Inflammatory macrophage (primary cell): Measurements from ENCODE around the gene MYPOP.
"Not testable (repeated sequence)": the region's sequence is repeated elsewhere in the genome, so short reads cannot be mapped to it uniquely, and the experiment has no call there.

Experiments used
- DNase-seq, 2 donors: peaks; one replicate each; pipeline ENCODE4 v3.0.0-alpha.2; 2020 to 2022

Gene MYPOP

GRCh38 chr19:45906221-45906620 is 3.8 kb upstream of the MYPOP start:
- peak; percentile 41 to 75 for DNase-seq

DNA sequence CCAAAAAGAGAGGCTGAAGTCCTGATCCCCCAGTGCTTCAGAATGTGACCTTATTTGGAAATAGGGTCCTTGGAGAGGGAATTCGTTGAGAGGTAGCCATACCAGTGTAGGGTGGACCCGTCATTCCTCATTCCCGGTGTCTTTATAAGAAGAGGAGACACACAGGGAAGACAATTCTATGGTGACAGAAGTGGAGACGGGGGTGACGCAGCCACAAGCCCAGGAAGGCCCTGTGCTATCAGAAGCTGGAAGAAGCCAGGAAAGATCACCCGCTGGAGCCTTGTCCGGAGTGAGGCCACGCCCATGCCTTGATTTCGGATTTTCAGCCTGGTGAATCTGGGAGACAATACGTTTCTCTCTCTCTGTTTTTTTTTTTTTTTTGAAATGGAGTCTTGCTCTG is 2.6 kb upstream of the MYPOP start:
- DNase-seq = no peak

DNA sequence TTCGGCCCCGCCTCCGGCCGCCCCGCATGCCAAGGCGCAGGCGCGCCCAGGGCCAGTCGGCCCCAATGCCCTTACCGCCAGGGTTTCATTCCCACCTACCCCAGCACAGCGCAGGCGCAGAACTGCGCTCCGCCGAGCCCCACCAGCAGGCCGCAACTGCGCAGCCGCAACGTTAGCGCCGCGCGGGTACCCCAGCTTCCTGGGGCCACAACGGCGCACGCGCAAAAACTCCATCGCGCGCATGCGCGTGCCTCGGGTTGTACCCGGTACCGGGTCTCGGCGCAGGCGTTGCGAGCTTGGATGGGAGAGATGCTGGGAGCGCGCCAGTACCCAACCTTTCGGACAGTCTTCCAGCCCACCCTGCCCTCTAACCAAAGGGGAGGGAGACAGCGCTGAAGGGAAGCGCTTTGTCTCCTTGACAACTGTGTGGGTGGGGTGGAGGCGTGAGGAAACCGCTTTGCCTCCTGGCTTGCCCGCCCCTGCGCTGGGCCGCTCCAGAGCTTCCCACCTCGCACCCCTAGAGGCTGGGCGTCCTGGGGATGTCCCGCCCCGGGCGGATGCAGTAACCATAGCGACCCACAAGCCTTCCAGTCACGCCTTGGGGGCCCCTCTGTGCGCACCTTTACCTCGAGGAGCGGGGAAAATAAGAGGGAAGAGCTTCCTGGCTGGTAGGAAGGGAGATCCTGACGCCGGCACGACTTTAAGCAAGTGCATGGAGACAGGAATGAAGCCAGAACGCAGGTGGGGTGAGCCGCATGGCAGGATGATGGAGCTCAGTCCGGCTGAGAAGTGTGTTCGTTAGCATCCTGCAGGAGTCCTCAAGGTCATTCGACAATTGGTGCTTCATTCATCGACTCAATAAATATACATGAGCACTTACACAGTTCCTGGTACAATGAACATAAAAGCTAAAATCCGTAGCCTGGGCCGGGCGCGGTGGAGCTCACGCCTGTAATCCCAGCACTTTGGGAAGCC is 525 bp upstream of the MYPOP start:
- DNase-seq = peak; percentile 99

GRCh38 chr19:45901432-45901911 is 941 bp downstream of the MYPOP start:
- DNase-seq = peak; percentile 18 to 54

GRCh38 chr19:45900738-45901431 is 1.5 kb downstream of the MYPOP start:
- DNase-seq = no peak

DNA sequence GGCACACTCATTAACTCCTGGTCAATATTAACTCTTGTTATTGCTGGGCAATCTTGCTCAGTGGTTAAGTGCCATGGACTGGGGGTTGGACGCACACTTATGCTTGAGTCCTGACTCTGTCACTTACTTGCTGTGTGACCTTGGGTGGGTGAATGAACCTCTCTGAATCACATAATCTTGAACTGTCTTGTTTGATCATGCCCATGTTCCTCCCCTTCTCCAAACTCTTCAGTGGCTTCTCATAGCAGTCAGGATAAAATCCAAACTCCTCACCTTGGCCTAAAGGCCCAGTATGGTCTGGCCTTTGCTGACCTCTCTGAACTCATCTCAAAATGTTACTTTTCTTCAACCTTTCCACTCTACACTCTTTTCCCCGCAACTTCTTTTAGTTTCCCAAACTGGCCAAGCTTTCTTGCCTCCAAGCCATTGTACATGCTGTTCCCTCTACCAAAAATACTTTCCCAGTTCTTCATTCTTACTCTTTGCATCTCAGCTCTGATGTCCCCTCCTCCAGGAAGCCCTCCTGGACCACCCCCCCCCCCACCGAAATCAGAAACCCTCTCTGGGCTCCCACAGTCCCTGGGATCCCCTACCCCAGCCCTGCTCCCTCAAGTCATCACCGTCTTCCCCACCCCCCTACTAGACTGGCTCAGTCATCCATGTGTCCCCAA is 2.4 kb downstream of the MYPOP start:
- no peak for DNase-seq

- DNase-seq = no peak
These were observed 3.2 kb downstream of the MYPOP start for GRCh38 chr19:45899253-45899652.

DNA sequence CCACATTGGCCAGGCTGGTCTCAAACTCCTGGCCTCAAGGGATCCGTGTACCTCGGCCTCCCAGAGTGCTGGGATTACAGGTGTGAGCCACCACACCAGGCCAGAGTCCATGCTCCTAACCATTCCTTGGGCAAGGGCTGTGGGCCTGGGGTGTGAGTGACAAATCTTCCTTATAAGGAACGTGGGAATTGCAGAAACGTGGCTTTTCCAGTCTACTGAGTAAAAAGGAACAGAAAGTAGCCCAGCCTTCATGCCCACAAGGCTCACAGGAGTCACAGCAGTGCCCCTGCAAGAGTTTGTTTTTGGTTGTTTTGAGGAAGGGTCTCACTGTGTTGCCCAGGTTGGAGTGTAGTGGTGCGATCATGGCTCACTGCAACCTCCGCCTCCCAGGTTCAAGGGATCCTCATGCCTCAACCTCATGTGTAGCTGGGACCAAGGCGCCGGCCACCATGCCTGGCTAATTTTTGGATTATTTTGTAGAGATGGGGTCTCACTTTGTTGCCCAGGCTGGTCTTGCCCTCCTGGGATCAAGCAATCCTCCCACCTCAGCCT is 5.1 kb downstream of the MYPOP start:
- DNase-seq = peak in 1 of 2 donors; percentile 24

- DNase-seq = not testable (repeated sequence)
These were observed 6.3 kb downstream of the MYPOP start for GRCh38 chr19:45895983-45896599.

DNA sequence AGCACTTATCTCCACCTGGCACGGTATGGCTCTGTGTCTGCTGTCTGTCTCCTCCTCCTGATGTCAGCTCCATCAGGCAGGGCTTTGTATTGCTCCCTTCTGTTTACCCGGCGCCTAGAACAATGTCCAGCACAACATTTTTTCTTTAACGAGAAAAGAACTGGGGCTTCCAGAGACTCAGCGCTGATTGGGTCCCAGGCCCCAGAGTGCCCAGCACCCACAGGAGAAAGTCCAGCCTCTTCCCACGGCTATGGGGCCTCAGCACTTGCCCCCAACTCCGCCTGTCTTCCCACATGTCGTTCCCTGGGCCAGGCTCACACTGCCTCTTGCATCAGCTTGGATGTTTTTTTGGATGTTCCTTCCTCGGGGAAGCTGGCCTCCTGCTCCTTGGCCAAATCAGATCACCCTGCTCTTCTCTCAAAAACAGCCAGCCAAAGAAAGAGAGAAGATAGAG is 6.9 kb downstream of the MYPOP start:
- DNase-seq = no peak

- no peak for DNase-seq
These were observed 11.5 kb downstream of the MYPOP start for GRCh38 chr19:45890877-45891276.

GRCh38 chr19:45889210-45889885 is 13.1 kb downstream of the MYPOP start:
- no peak for DNase-seq

GRCh38 chr19:45887200-45887710 is 15.2 kb downstream of the MYPOP start:
- no peak for DNase-seq

DNA sequence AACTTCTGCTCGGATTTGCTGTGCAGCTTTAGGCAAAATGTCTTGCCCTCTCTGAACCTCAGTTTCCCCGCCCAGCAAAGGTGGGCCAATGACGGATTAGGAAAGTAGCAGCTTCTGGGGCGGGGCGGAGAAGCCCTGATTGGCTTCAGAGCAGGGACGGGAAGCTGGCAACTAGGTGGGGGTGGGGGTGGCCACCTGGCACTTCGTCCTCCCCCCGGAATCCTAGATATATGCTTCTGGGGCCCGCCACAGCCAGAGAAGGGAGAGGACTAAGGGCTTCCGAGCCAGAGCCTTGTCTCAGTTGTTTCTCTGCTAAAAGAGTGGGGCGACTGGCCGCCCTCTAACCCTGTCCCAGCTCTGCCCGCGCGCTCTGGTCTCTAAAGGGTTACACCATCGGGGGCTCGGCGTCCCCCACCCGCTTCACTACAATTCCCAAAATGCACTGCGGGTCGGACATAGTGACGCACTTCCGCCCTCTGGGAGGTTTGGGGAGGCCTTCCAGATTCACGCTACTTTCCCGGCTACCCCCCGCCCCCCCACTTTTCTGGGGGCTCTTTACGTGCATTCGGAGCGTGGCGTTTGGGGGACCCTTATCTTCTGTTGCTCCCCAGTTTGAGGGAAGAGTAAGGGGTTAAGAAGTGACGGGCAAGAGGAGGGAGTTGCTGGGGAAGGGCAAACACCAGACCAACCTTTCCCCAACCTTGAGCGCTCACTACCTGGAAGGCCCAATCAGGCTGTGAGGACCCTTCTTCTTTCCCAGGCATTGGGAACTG is 15.8 kb downstream of the MYPOP start:
- DNase-seq = peak; percentile 92

DNA sequence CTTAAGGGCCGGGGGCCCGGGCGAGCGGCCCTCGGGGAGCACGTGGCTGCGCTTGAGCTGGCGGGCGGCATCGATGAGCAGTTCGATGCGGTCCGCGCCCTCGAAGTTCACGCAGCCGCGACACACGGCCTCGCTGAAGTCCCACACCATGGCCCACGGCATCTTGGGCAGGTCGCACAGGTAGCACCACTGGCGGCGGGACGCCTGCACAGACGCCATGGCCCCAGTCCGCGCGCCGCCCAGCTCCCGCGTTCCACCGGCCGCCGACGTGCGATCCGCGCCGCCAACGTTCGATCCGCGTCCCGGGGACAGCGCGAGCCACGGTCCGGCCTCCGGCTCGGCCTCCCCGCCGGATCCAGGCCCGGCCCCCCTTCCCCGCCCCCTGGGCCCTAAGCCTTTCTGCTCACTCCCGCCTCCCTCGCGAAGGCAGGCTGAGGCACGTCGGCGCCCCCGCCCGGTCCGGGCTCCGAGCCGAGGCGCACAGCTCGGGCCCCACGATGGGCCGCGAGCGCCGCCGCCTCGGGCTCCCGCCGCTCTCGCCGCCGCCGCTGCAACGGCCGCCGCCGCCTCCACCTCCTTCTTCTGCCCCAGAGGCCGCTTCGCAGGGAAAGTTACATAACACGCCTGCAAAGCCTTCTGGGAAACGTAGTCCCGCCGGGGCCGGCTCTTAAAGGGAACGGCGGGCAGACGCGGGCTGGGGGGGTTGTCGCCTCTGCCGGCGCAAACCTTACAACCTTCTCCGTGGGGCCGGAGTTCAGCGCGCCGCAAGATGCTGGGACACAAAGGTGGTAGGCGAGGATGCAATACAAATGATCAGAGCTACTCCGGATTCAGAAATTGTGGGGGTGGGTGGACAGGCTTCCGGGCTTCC is 16.6 kb downstream of the MYPOP start, which contains the start of gene IRF2BP1:
TSS of gene IRF2BP1 (minus strand) at position 586 of the 871 bp plus-strand sequence. CDS start at position 219, 367 bp downstream.
- DNase-seq = peak; percentile 93 to 95

DNA sequence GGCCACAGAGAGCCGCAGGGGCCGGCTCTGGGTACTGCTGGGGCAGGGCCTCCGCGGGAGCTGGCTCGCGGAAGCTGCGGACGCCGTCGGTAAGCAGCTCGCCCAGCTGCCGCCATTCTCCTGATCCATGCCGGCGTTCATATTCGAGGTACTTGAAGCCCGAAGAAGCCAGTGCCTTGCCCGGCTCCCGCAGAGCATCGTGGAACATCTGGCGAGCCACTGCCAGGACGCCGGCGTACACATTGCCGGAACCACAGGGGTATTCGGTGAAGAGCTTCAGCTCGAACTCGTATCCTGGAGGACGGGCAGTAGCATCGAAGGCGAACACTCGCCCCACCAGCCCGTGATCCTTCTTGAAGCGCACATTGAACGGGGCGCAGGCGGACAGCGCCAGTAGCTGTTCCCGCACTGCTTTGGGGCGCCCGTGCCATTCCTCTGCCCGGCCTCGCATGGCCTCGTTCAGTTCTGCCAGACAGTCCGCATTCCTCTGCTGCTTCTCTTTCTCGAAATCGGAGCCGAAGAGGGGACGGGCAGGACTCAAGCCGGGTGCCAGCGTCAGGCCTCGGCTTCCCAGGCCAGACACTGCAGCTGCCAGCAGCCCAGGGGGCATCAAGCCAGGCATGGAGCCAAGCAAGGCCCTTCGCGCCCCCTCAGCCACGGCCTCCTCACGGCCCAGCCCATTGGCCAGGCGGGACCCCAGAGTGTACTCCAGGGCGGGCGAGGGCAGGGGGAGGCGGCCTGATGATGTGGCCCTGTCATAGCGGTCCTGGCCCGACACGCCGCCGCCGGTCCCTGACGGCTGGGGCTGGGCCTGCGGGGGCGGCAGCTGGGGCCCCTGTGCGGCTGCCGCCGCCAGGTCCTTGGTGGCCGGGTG is 17.5 kb downstream of the MYPOP start:
- no peak for DNase-seq

DNA sequence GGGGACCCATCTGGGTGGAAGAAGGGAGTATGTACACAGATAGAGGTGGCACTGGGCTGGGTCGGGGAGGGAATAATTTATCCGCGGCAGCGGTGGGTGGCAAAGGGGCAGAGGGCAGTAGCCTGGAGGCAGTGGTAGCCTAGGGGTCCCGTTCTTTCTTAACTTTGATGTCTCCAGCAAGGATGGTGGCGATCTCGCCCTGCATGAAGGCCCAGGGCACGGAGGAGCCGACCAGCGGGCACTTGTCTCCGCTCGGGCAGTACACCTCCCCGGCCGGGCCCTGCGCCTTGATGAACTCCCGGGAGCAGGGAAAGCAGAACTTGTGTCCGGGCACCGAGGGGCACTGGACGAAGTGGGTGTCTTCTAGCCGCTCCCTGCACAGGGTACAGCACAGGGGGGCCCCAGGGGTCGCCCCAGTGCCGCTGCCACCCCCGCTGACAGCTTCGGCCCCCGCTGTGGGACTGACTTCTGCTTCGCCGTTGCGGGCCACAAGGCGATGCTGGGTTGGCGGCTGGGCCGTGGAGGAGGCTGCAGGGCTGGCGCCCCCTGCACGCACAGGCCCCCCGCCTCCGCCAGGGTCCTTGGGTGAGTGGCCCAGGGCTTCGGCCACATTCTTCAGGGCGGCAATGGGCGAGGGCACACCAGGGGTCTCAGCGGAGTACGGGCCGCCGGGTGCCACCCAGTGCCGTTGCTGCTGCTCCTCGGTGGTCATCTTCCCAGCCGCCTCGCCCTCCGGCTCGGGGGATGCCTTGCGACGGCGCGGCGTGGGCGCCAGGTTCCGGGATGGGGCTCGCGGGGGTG is 18.3 kb downstream of the MYPOP start:
- no peak for DNase-seq

DNA sequence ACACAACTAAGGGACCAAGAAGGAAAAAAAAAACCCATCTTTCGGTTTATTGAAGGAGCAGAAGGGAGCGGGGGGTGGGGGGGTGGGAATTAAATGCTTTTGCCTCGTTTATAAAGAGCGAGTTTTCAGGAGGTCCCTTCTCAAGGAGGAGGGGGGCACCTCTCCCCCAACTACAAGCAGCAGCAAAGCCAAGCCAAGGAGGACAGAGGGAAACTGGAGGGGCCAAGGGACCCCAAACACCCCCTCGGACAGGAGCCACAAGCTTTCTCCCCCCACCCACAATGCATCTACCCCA is 18.9 kb downstream of the MYPOP start:
- no peak for DNase-seq
